ENCODE results near the gene FDXR. TPM values are rescaled to one million over a fixed set of nuclear protein-coding genes. Genes with fewer than 3 reads are reported as not detected.

The FDXR gene
- polyA plus RNA-seq, 4 donors: 9.2 to 16.6 (median 12.5) TPM

- FAIRE-seq (no peak), DNase-seq (peak; percentile 12 to 15)
- no peak overlapping the region for H3K27ac ChIP-seq (ENCODE audit: low read depth in 1 of 3, low read length in 2 of 3)
- H3K36me3 ChIP-seq (ENCODE audit: control insufficient read depth in 3 of 3, insufficient read depth in 2 of 3, low read depth in 1 of 3, low read length in 3 of 3): peaks cover 0 to 62% (median 2%) of the 10 kb centered on the region in 3 donors
- H3K4me3 ChIP-seq (ENCODE audit: low read depth in 1 of 3, low read length in 3 of 3): no peak overlapping the region
- H3K27me3 ChIP-seq (ENCODE audit: control insufficient read depth in 3 of 3, insufficient read depth in 3 of 3, low read length in 3 of 3): no peaks in the 10 kb centered on the region
- H3K4me1 ChIP-seq (ENCODE audit: control insufficient read depth in 3 of 3, insufficient read depth in 2 of 3, low read depth in 1 of 3, low read length in 2 of 3): peaks cover 0 to 7% (median 0%) of the 10 kb centered on the region in 3 donors
- no peaks in the 10 kb centered on the region for H3K9me3 ChIP-seq (ENCODE audit: control insufficient read depth in 2 of 2, insufficient read depth in 1 of 2, low read depth in 1 of 2, low read length in 1 of 2)
- WGBS, 3 donors: 23 to 67% (median 49%) methylated on average over 9 of the region's 9 CpGs
Observed at GRCh38 chr17:74825952-74826719, 46.7 kb downstream of the FDXR start.

- Histone ChIP-seq H3K9me3 (ENCODE audit: control insufficient read depth in 2 of 2, insufficient read depth in 1 of 2, low read depth in 1 of 2, low read length in 1 of 2) (no peaks in the 10 kb centered on the region), H3K27me3 (ENCODE audit: control insufficient read depth in 3 of 3, insufficient read depth in 3 of 3, low read length in 3 of 3) (no peaks in the 10 kb centered on the region), H3K4me3 (ENCODE audit: low read depth in 1 of 3, low read length in 3 of 3) (no peak overlapping the region), H3K36me3 (ENCODE audit: control insufficient read depth in 3 of 3, insufficient read depth in 2 of 3, low read depth in 1 of 3, low read length in 3 of 3) (peaks cover 0 to 61% (median 2%) of the 10 kb centered on the region in 3 donors), H3K4me1 (ENCODE audit: control insufficient read depth in 3 of 3, insufficient read depth in 2 of 3, low read depth in 1 of 3, low read length in 2 of 3) (peaks cover 0 to 5% (median 0%) of the 10 kb centered on the region in 3 donors), H3K27ac (ENCODE audit: low read depth in 1 of 3, low read length in 2 of 3) (no peak overlapping the region)
- FAIRE-seq: no peak
- no peak for DNase-seq
- 58 to 79% (median 73%) methylated on average over 11 of the region's 11 CpGs for WGBS, 3 donors
Observed at GRCh38 chr17:74824961-74825627, 47.7 kb downstream of the FDXR start.

- 64 to 91% (median 83%) methylated on average over 12 of the region's 12 CpGs for WGBS, 3 donors
- H3K4me3 ChIP-seq (ENCODE audit: low read depth in 1 of 3, low read length in 3 of 3): no peak overlapping the region
- no peaks in the 10 kb centered on the region for H3K27me3 ChIP-seq (ENCODE audit: control insufficient read depth in 3 of 3, insufficient read depth in 3 of 3, low read length in 3 of 3)
- H3K4me1 ChIP-seq (ENCODE audit: control insufficient read depth in 3 of 3, insufficient read depth in 2 of 3, low read depth in 1 of 3, low read length in 2 of 3): peaks cover 0 to 5% (median 0%) of the 10 kb centered on the region in 3 donors
- no peaks in the 10 kb centered on the region for H3K9me3 ChIP-seq (ENCODE audit: control insufficient read depth in 2 of 2, insufficient read depth in 1 of 2, low read depth in 1 of 2, low read length in 1 of 2)
- FAIRE-seq (no peak), DNase-seq (no peak)
- H3K36me3 ChIP-seq (ENCODE audit: control insufficient read depth in 3 of 3, insufficient read depth in 2 of 3, low read depth in 1 of 3, low read length in 3 of 3): peaks cover 0 to 69% (median 2%) of the 10 kb centered on the region in 3 donors
- no peak overlapping the region for H3K27ac ChIP-seq (ENCODE audit: low read depth in 1 of 3, low read length in 2 of 3)
Observed at GRCh38 chr17:74822939-74823367, 49.8 kb downstream of the FDXR start.

- no peaks in the 10 kb centered on the region for H3K9me3 ChIP-seq (ENCODE audit: control insufficient read depth in 2 of 2, insufficient read depth in 1 of 2, low read depth in 1 of 2, low read length in 1 of 2)
- no peak for FAIRE-seq
- peaks cover 0 to 71% (median 2%) of the 10 kb centered on the region in 3 donors for H3K36me3 ChIP-seq (ENCODE audit: control insufficient read depth in 3 of 3, insufficient read depth in 2 of 3, low read depth in 1 of 3, low read length in 3 of 3)
- no peak for DNase-seq
- no peak overlapping the region for H3K4me3 ChIP-seq (ENCODE audit: low read depth in 1 of 3, low read length in 3 of 3)
- 78 to 93% (median 93%) methylated on average over 15 of the region's 15 CpGs for WGBS, 3 donors
- no peaks in the 10 kb centered on the region for H3K27me3 ChIP-seq (ENCODE audit: control insufficient read depth in 3 of 3, insufficient read depth in 3 of 3, low read length in 3 of 3)
- H3K27ac ChIP-seq (ENCODE audit: low read depth in 1 of 3, low read length in 2 of 3): no peak overlapping the region
- peaks cover 0 to 5% (median 0%) of the 10 kb centered on the region in 3 donors for H3K4me1 ChIP-seq (ENCODE audit: control insufficient read depth in 3 of 3, insufficient read depth in 2 of 3, low read depth in 1 of 3, low read length in 2 of 3)
Observed at GRCh38 chr17:74822335-74822938, 50.4 kb downstream of the FDXR start.

GRCh38 chr17:74821655-74822334 lies 51.0 kb downstream of the FDXR start:
- 80 to 91% (median 86%) methylated on average over 13 of the region's 13 CpGs for WGBS, 3 donors
- Histone ChIP-seq H3K9me3 (ENCODE audit: control insufficient read depth in 2 of 2, insufficient read depth in 1 of 2, low read depth in 1 of 2, low read length in 1 of 2) (no peaks in the 10 kb centered on the region), H3K27me3 (ENCODE audit: control insufficient read depth in 3 of 3, insufficient read depth in 3 of 3, low read length in 3 of 3) (no peaks in the 10 kb centered on the region), H3K4me1 (ENCODE audit: control insufficient read depth in 3 of 3, insufficient read depth in 2 of 3, low read depth in 1 of 3, low read length in 2 of 3) (peaks cover 0 to 5% (median 0%) of the 10 kb centered on the region in 3 donors), H3K36me3 (ENCODE audit: control insufficient read depth in 3 of 3, insufficient read depth in 2 of 3, low read depth in 1 of 3, low read length in 3 of 3) (peaks cover 0 to 72% (median 2%) of the 10 kb centered on the region in 3 donors), H3K27ac (ENCODE audit: low read depth in 1 of 3, low read length in 2 of 3) (no peak overlapping the region), H3K4me3 (ENCODE audit: low read depth in 1 of 3, low read length in 3 of 3) (no peak overlapping the region)
- no peak for DNase-seq
- no peak for FAIRE-seq

GRCh38 chr17:74819801-74820436 lies 52.9 kb downstream of the FDXR start:
- Histone ChIP-seq H3K4me1 (ENCODE audit: control insufficient read depth in 3 of 3, insufficient read depth in 2 of 3, low read depth in 1 of 3, low read length in 2 of 3) (no peaks in the 10 kb centered on the region), H3K9me3 (ENCODE audit: control insufficient read depth in 2 of 2, insufficient read depth in 1 of 2, low read depth in 1 of 2, low read length in 1 of 2) (no peaks in the 10 kb centered on the region), H3K4me3 (ENCODE audit: low read depth in 1 of 3, low read length in 3 of 3) (no peak overlapping the region), H3K27ac (ENCODE audit: low read depth in 1 of 3, low read length in 2 of 3) (no peak overlapping the region), H3K36me3 (ENCODE audit: control insufficient read depth in 3 of 3, insufficient read depth in 2 of 3, low read depth in 1 of 3, low read length in 3 of 3) (peaks cover 0 to 62% (median 2%) of the 10 kb centered on the region in 3 donors), H3K27me3 (ENCODE audit: control insufficient read depth in 3 of 3, insufficient read depth in 3 of 3, low read length in 3 of 3) (no peaks in the 10 kb centered on the region)
- no peak for FAIRE-seq
- DNase-seq: no peak
- WGBS, 3 donors: 96 to 98% (median 98%) methylated on average over 16 of the region's 16 CpGs

- Histone ChIP-seq H3K27ac (ENCODE audit: low read depth in 1 of 3, low read length in 2 of 3) (no peak overlapping the region), H3K9me3 (ENCODE audit: control insufficient read depth in 2 of 2, insufficient read depth in 1 of 2, low read depth in 1 of 2, low read length in 1 of 2) (no peaks in the 10 kb centered on the region), H3K4me3 (ENCODE audit: low read depth in 1 of 3, low read length in 3 of 3) (no peak overlapping the region), H3K4me1 (ENCODE audit: control insufficient read depth in 3 of 3, insufficient read depth in 2 of 3, low read depth in 1 of 3, low read length in 2 of 3) (no peaks in the 10 kb centered on the region), H3K27me3 (ENCODE audit: control insufficient read depth in 3 of 3, insufficient read depth in 3 of 3, low read length in 3 of 3) (no peaks in the 10 kb centered on the region), H3K36me3 (ENCODE audit: control insufficient read depth in 3 of 3, insufficient read depth in 2 of 3, low read depth in 1 of 3, low read length in 3 of 3) (peaks cover 0 to 55% (median 0%) of the 10 kb centered on the region in 3 donors)
- no peak for DNase-seq
- 94 to 97% (median 96%) methylated on average over 16 of the region's 16 CpGs for whole genome bisulfite sequencing, 3 donors
- no peak for FAIRE-seq
Observed at GRCh38 chr17:74818291-74818938, 54.4 kb downstream of the FDXR start.

Measured in small intestine (tissue), 7 donors.